Measurements from ENCODE around the gene KRT83. TPM values are rescaled to one million over a fixed set of nuclear protein-coding genes. Genes with fewer than 3 reads are reported as not detected.
"Not testable (repeated sequence)": the region's sequence is repeated elsewhere in the genome, so short reads cannot be mapped to it uniquely, and the experiment has no call there.

The KRT83 gene
- total RNA-seq, 1 experiment from 2014 or later: not detected

GRCh38 chr12:52295663-52296062 is 25.5 kb downstream of the KRT83 start:
- TF ChIP-seq EZH2 (IDR thresholded peaks at IDR 0.05; ENCODE audit: borderline replicate concordance, low read depth, low read length, poor library complexity, severe bottlenecking) (no peak), CTCF (conservative IDR thresholded peaks at IDR 0.05; ENCODE audit: low read depth, low read length) (no peak)
- no peaks in the 10 kb centered on the region for H3K4me1 ChIP-seq (ENCODE audit: insufficient read depth, low read length, poor library complexity, severe bottlenecking)
- H3K27me3 ChIP-seq (replicated peaks; ENCODE audit: insufficient read depth, low read depth, low read length, poor library complexity): peaks cover 11% of the 10 kb centered on the region
- H3K4me3 ChIP-seq (ENCODE audit: low read depth, low read length, poor library complexity, severe bottlenecking): no peak overlapping the region
- ChIA-PET CTCF (interaction anchor here (0.6 kb wide), 1 partner anchor 16 kb away, joined by 3 read pairs; no protein-coding TSS in a partner anchor), POLR2A (ENCODE audit: low non-redundant PET) (no interaction called here)
- H3K36me3 ChIP-seq (ENCODE audit: insufficient read depth, low read length, poor library complexity, severe bottlenecking): no peaks in the 10 kb centered on the region
- no peaks in the 10 kb centered on the region for H3K9me3 ChIP-seq (ENCODE audit: low read depth, low read length, poor library complexity, severe bottlenecking)
- intact Hi-C loops (cut with micrococcal nuclease; ENCODE audit: unreplicated experiment): no loop called here
- DNase-seq (ENCODE audit: low spot score): no peak
- no peak overlapping the region for H3K27ac ChIP-seq (ENCODE audit: low read depth, low read length, poor library complexity, severe bottlenecking)
- BruUV-seq (replicated peaks): no TSS peak

GRCh38 chr12:52294803-52295202 is 26.4 kb downstream of the KRT83 start:
- ChIA-PET POLR2A (ENCODE audit: low non-redundant PET) (no interaction called here), CTCF (interaction anchor here (0.6 kb wide), 1 partner anchor 16 kb away, joined by 3 read pairs; no protein-coding TSS in a partner anchor)
- H3K9me3 ChIP-seq (ENCODE audit: low read depth, low read length, poor library complexity, severe bottlenecking): no peaks in the 10 kb centered on the region
- DNase-seq (ENCODE audit: low spot score): no peak
- no peaks in the 10 kb centered on the region for H3K36me3 ChIP-seq (ENCODE audit: insufficient read depth, low read length, poor library complexity, severe bottlenecking)
- intact Hi-C loops (cut with micrococcal nuclease; ENCODE audit: unreplicated experiment): no loop called here
- H3K4me1 ChIP-seq (ENCODE audit: insufficient read depth, low read length, poor library complexity, severe bottlenecking): no peaks in the 10 kb centered on the region
- TF ChIP-seq CTCF (conservative IDR thresholded peaks at IDR 0.05; ENCODE audit: low read depth, low read length) (no peak), EZH2 (IDR thresholded peaks at IDR 0.05; ENCODE audit: borderline replicate concordance, low read depth, low read length, poor library complexity, severe bottlenecking) (no peak)
- no peak overlapping the region for H3K27ac ChIP-seq (ENCODE audit: low read depth, low read length, poor library complexity, severe bottlenecking)
- peaks cover 11% of the 10 kb centered on the region for H3K27me3 ChIP-seq (replicated peaks; ENCODE audit: insufficient read depth, low read depth, low read length, poor library complexity)
- H3K4me3 ChIP-seq (ENCODE audit: low read depth, low read length, poor library complexity, severe bottlenecking): no peak overlapping the region
- BruUV-seq (replicated peaks): no TSS peak

- intact Hi-C loops (cut with micrococcal nuclease; ENCODE audit: unreplicated experiment): no loop called here
- TF ChIP-seq EZH2 (IDR thresholded peaks at IDR 0.05; ENCODE audit: borderline replicate concordance, low read depth, low read length, poor library complexity, severe bottlenecking): no peak
- no TSS peak for BruUV-seq (replicated peaks)
- Histone ChIP-seq H3K36me3 (ENCODE audit: insufficient read depth, low read length, poor library complexity, severe bottlenecking) (no peaks in the 10 kb centered on the region), H3K4me1 (ENCODE audit: insufficient read depth, low read length, poor library complexity, severe bottlenecking) (no peaks in the 10 kb centered on the region), H3K27ac (ENCODE audit: low read depth, low read length, poor library complexity, severe bottlenecking) (no peak overlapping the region), H3K4me3 (ENCODE audit: low read depth, low read length, poor library complexity, severe bottlenecking) (no peak overlapping the region), H3K9me3 (ENCODE audit: low read depth, low read length, poor library complexity, severe bottlenecking) (no peaks in the 10 kb centered on the region), H3K27me3 (replicated peaks; ENCODE audit: insufficient read depth, low read depth, low read length, poor library complexity) (peaks cover 11% of the 10 kb centered on the region)
- POLR2A ChIA-PET (ENCODE audit: low non-redundant PET): no interaction called here
- CTCF ChIA-PET: interaction anchor here (0.9 kb wide), 1 partner anchor 15 kb away, joined by 5 read pairs; no protein-coding TSS in a partner anchor
- no peak for DNase-seq (ENCODE audit: low spot score)
Measured at GRCh38 chr12:52293926-52294325, 27.3 kb downstream of the KRT83 start.

- no peaks in the 10 kb centered on the region for H3K9me3 ChIP-seq (ENCODE audit: low read depth, low read length, poor library complexity, severe bottlenecking)
- ChIA-PET CTCF (no interaction called here), POLR2A (ENCODE audit: low non-redundant PET) (no interaction called here)
- no peak within 1 kb of the TSS for H3K4me3 ChIP-seq (ENCODE audit: low read depth, low read length, poor library complexity, severe bottlenecking)
- H3K36me3 ChIP-seq (ENCODE audit: insufficient read depth, low read length, poor library complexity, severe bottlenecking): no peaks in the 10 kb centered on the region
- H3K27ac ChIP-seq (ENCODE audit: low read depth, low read length, poor library complexity, severe bottlenecking): no peak within 1 kb of the TSS
- no TSS peak for BruUV-seq (replicated peaks)
- no peak for TF ChIP-seq CTCF (conservative IDR thresholded peaks at IDR 0.05; ENCODE audit: low read depth, low read length)
- no peak for TF ChIP-seq EZH2 (IDR thresholded peaks at IDR 0.05; ENCODE audit: borderline replicate concordance, low read depth, low read length, poor library complexity, severe bottlenecking)
- no peak for DNase-seq (ENCODE audit: low spot score)
- H3K4me1 ChIP-seq (ENCODE audit: insufficient read depth, low read length, poor library complexity, severe bottlenecking): no peaks in the 10 kb centered on the region
- intact Hi-C loops (cut with micrococcal nuclease; ENCODE audit: unreplicated experiment): no loop called here
- peaks cover 7% of the 10 kb centered on the region for H3K27me3 ChIP-seq (replicated peaks; ENCODE audit: insufficient read depth, low read depth, low read length, poor library complexity)
Measured at GRCh38 chr12:52291267-52291935, 29.8 kb downstream of the KRT83 start, which contains the start of gene KRT81. Gene KRT81, minus strand, starts transcription at chr12:52291534. Its CDS starts 69 bp downstream, at chr12:52291465.

GRCh38 chr12:52290483-52291134 is 30.6 kb downstream of the KRT83 start:
- H3K36me3 ChIP-seq (ENCODE audit: insufficient read depth, low read length, poor library complexity, severe bottlenecking); DNase-seq (ENCODE audit: low spot score); H3K4me3 ChIP-seq (ENCODE audit: low read depth, low read length, poor library complexity, severe bottlenecking); H3K27ac ChIP-seq (ENCODE audit: low read depth, low read length, poor library complexity, severe bottlenecking); H3K27me3 ChIP-seq (replicated peaks; ENCODE audit: insufficient read depth, low read depth, low read length, poor library complexity); H3K9me3 ChIP-seq (ENCODE audit: low read depth, low read length, poor library complexity, severe bottlenecking); BruUV-seq (replicated peaks); POLR2A ChIA-PET (ENCODE audit: low non-redundant PET); CTCF ChIA-PET; H3K4me1 ChIP-seq (ENCODE audit: insufficient read depth, low read length, poor library complexity, severe bottlenecking); intact Hi-C loops (cut with micrococcal nuclease; ENCODE audit: unreplicated experiment): not testable (repeated sequence)

All from A673 (cell line).